K562 (cell line): Measurements from ENCODE around the gene ZFP62. TPM values are rescaled to one million over a fixed set of nuclear protein-coding genes. Genes with fewer than 3 reads are reported as not detected.

Experiments
- ARID1B ChIP-seq: fragments of 450-650 bp; IDR thresholded peaks from 2 replicates; pipeline ENCODE4 v1.6.1; 2016; ENCODE audit warnings: antibody characterized with exemption, mild to moderate bottlenecking, inconsistent platforms
- ATF4 ChIP-seq: fragments of 450-650 bp; formaldehyde crosslinking; IDR thresholded peaks from 2 replicates; pipeline ENCODE4 v1.4.0; 2022; ENCODE audit warnings: mild to moderate bottlenecking, moderate library complexity
- BCL6 ChIP-seq: fragments of 250-450 bp; sonication (Bioruptor Pico); IDR thresholded peaks from 2 replicates; pipeline ENCODE4 v1.4.0; 2020
- BRCA1 ChIP-seq, 2 experiments: fragments of 450-650 bp in 1 of 2; sonication (generic) in 1 of 2; formaldehyde crosslinking in 1 of 2; IDR thresholded peaks; 2 replicates each; pipeline versions ENCODE4 v1.5.0 to v1.6.1; 2017 to 2020; ENCODE audit warnings: mild to moderate bottlenecking in 1 of 2, missing genetic modification reagents in 1 of 2
- GATA2 ChIP-seq: sonication (generic); formaldehyde crosslinking; IDR thresholded peaks from 2 replicates; pipeline ENCODE4 v1.4.0; 2020; ENCODE audit warnings: mild to moderate bottlenecking, missing genetic modification reagents
- GTF2E2 ChIP-seq: fragments of 200-800 bp; sonication (Bioruptor generic); IDR thresholded peaks from 2 replicates; pipeline ENCODE4 v1.6.1; 2016; ENCODE audit warnings: missing genetic modification characterization, missing compliant biosample characterization
- HMG20B ChIP-seq: fragments of 250-450 bp; sonication (Bioruptor Pico); IDR thresholded peaks from 2 replicates; pipeline ENCODE4 v1.5.0; 2021; ENCODE audit warnings: mild to moderate bottlenecking
- HMGXB4 ChIP-seq: sonication (generic); formaldehyde crosslinking; IDR thresholded peaks from 2 replicates; pipeline ENCODE4 v1.8.1; 2023; ENCODE audit warnings: mild to moderate bottlenecking, missing genetic modification reagents
- MAFK ChIP-seq: IDR thresholded peaks from 2 replicates; pipeline ENCODE4 v1.6.1; 2011; ENCODE audit warnings: low read length, improper control_type of control experiment
- MED1 ChIP-seq: sonication (generic); formaldehyde crosslinking; IDR thresholded peaks from 2 replicates; pipeline ENCODE4 v1.8.1; 2023; ENCODE audit warnings: missing genetic modification reagents, borderline replicate concordance
- MTA3 ChIP-seq: fragments of 450-650 bp; formaldehyde crosslinking; IDR thresholded peaks from 2 replicates; pipeline ENCODE4 v1.6.1; 2017; ENCODE audit warnings: mild to moderate bottlenecking, borderline replicate concordance
- MXD1 ChIP-seq: fragments of 250-450 bp; sonication (Bioruptor Pico); IDR thresholded peaks from 2 replicates; pipeline ENCODE4 v1.8.0; 2021; ENCODE audit warnings: borderline replicate concordance, mild to moderate bottlenecking, moderate library complexity; ENCODE audit not compliant: poor library complexity, severe bottlenecking
- NELFE ChIP-seq: IDR thresholded peaks from 2 replicates; pipeline ENCODE4 v1.6.1; 2011; ENCODE audit warnings: mild to moderate bottlenecking; ENCODE audit not compliant: insufficient read depth, insufficient read length
- NFIX ChIP-seq: fragments of 250-450 bp; sonication (Bioruptor Pico); IDR thresholded peaks from 2 replicates; pipeline ENCODE4 v1.4.0; 2020; ENCODE audit warnings: low read depth, mild to moderate bottlenecking, moderate library complexity
- PCBP2 ChIP-seq: fragments of 200-400 bp; formaldehyde crosslinking; IDR thresholded peaks from 2 replicates; pipeline ENCODE4 v1.6.1; 2018; ENCODE audit warnings: low read length, low read depth, mild to moderate bottlenecking, moderate library complexity; ENCODE audit not compliant: poor library complexity, severe bottlenecking
- PHF21A ChIP-seq: fragments of 450-650 bp; IDR thresholded peaks from 2 replicates; pipeline ENCODE4 v1.6.1; 2017; ENCODE audit warnings: low read depth, borderline replicate concordance
- RBBP5 ChIP-seq: fragments of 200-600 bp; sonication (generic); IDR thresholded peaks from 2 replicates; pipeline ENCODE4 v1.6.1; 2012; ENCODE audit warnings: borderline replicate concordance, mild to moderate bottlenecking, low read length, control low read depth, inconsistent platforms; ENCODE audit not compliant: insufficient read depth, poor library complexity, severe bottlenecking
- RBM14 ChIP-seq: fragments of 200-400 bp; formaldehyde crosslinking; IDR thresholded peaks from 2 replicates; pipeline ENCODE4 v1.6.1; 2018; ENCODE audit warnings: low read depth, mild to moderate bottlenecking, low read length, moderate library complexity, borderline replicate concordance; ENCODE audit not compliant: insufficient read depth
- SRSF1 ChIP-seq: fragments of 200-400 bp; formaldehyde crosslinking; IDR thresholded peaks from 2 replicates; pipeline ENCODE4 v1.6.1; 2017; ENCODE audit warnings: mild to moderate bottlenecking, low read depth, low read length, moderate library complexity
- THRB ChIP-seq: fragments of 450-650 bp; formaldehyde crosslinking; conservative IDR thresholded peaks from 2 replicates; pipeline ENCODE4 v1.4.0; 2022; ENCODE audit warnings: mild to moderate bottlenecking, missing genetic modification characterization
- ZBTB7A ChIP-seq: IDR thresholded peaks from 2 replicates; pipeline ENCODE4 v1.6.1; 2011; ENCODE audit warnings: low read depth, mild to moderate bottlenecking, low read length, moderate library complexity, borderline replicate concordance; ENCODE audit not compliant: control insufficient read depth
- ZEB2 ChIP-seq: fragments of 450-650 bp; IDR thresholded peaks from 2 replicates; pipeline ENCODE4 v1.6.1; 2016
- ZNF23 ChIP-seq: fragments of 250-450 bp; sonication (Bioruptor Pico); IDR thresholded peaks from 2 replicates; pipeline ENCODE4 v1.4.0; 2020; ENCODE audit warnings: mild to moderate bottlenecking
- ZNF239 ChIP-seq: fragments of 250-450 bp; sonication (Bioruptor Pico); IDR thresholded peaks from 2 replicates; pipeline ENCODE4 v1.4.0; 2020; ENCODE audit warnings: mild to moderate bottlenecking
- polyA plus RNA-seq, 8 experiments: library from polyadenylated mRNA; depleted of rRNA in 4 of 8; stranded (reverse) in 5 of 8; unstranded in 3 of 8; fragments of >200 nt; fragmentation: Nextera tagmentation in 2 of 8; fragmentation: Illumina TruSeq in 1 of 8; extraction: Ambion mirVana in 2 of 8; extraction: Trizol in 1 of 8; gene quantifications; 2 replicates each; pipeline versions ENCODE4 v1.2.1 to v1.2.3, GENCODE V29; 2011 to 2014; ENCODE audit warnings: inconsistent platforms in 1 of 8, missing spikeins in 1 of 8
- total RNA-seq, 7 experiments: library from RNA; depleted of rRNA in 6 of 7; stranded (reverse); fragments of >200 nt in 6 of 7; fragmentation: Illumina TruSeq in 2 of 7; extraction: Trizol in 2 of 7; gene quantifications; 2 replicates each; pipeline versions ENCODE4 v1.2.1 to v1.2.3, GENCODE V29; 2011 to 2021; ENCODE audit warnings: low replicate concordance in 1 of 7

The ZFP62 gene
- total and polyA plus RNA-seq, 9 of the 15 experiments (the other 6 are each of a cell fraction or from before 2014, with no cell fraction given) = 12.2 to 37.5 (median 25.0) TPM

GRCh38 chr5:180803181-180804128, 57.6 kb downstream of the ZFP62 start (continued):
- TF ChIP-seq PHF21A (no peak), SRSF1 (no peak), ZNF23 (CRISPR knock-in tag) (no peak), MXD1 (CRISPR knock-in tag) (no peak), MAFK (no peak), PCBP2 (no peak), RBM14 (no peak), NFIX (CRISPR knock-in tag) (no peak), RBBP5 (peak; percentile 17), MED1 (CRISPR knock-in tag) (no peak), THRB (no peak), GTF2E2 (tag) (no peak), NELFE (no peak), ARID1B (no peak), HMGXB4 (CRISPR knock-in tag) (no peak; the same call in 1 of the 2 replicates), ZBTB7A (peak; percentile 38), BCL6 (CRISPR knock-in tag) (no peak), ATF4 (CRISPR knock-in tag) (no peak), HMG20B (CRISPR knock-in tag) (no peak), GATA2 (CRISPR knock-in tag) (no peak), BRCA1 (IDR thresholded peaks at IDR 0.05) (no peak), BRCA1 (CRISPR knock-in tag; IDR thresholded peaks at IDR 0.05) (no peak), MTA3 (no peak), ZEB2 (no peak), ZNF239 (no peak)
